Measurements from ENCODE around the gene OPCML.

OPCML gene

GRCh38 chr11:132544007-132544406 lies 988.3 kb downstream of the OPCML start:
- DNase-seq (ENCODE audit: low spot score): no peak

- DNase-seq (ENCODE audit: low spot score): no peak
These were observed 990.5 kb downstream of the OPCML start for GRCh38 chr11:132541794-132542193.

- no peak for DNase-seq (ENCODE audit: low spot score)
These were observed 991.7 kb downstream of the OPCML start for GRCh38 chr11:132540581-132540980.

GRCh38 chr11:132539590-132540368 lies 992.5 kb downstream of the OPCML start:
- no peak for DNase-seq (ENCODE audit: low spot score)

GRCh38 chr11:132538642-132539041 lies 993.7 kb downstream of the OPCML start:
- no peak for DNase-seq (ENCODE audit: low spot score)

GRCh38 chr11:132535830-132536229 lies 996.5 kb downstream of the OPCML start:
- no peak for DNase-seq (ENCODE audit: low spot score)

GRCh38 chr11:132531921-132532320 lies 1000.4 kb downstream of the OPCML start:
- DNase-seq (ENCODE audit: low spot score): no peak

GRCh38 chr11:132528181-132528580 lies 1004.1 kb downstream of the OPCML start:
- no peak for DNase-seq (ENCODE audit: low spot score)

- no peak for DNase-seq (ENCODE audit: low spot score)
These were observed 1008.4 kb downstream of the OPCML start for GRCh38 chr11:132523929-132524328.

- DNase-seq (ENCODE audit: low spot score): no peak
These were observed 1012.1 kb downstream of the OPCML start for GRCh38 chr11:132520199-132520598.

GRCh38 chr11:132519241-132519815 lies 1013.0 kb downstream of the OPCML start:
- DNase-seq (ENCODE audit: low spot score): no peak

GRCh38 chr11:132504501-132505041 lies 1027.7 kb downstream of the OPCML start:
- no peak for DNase-seq (ENCODE audit: low spot score)

GRCh38 chr11:132501356-132501755 lies 1030.9 kb downstream of the OPCML start:
- no peak for DNase-seq (ENCODE audit: low spot score)

- DNase-seq (ENCODE audit: low spot score): no peak
These were observed 1032.6 kb downstream of the OPCML start for GRCh38 chr11:132499661-132500060.

GRCh38 chr11:132496341-132496740 lies 1036.0 kb downstream of the OPCML start:
- DNase-seq (ENCODE audit: low spot score): no peak

- no peak for DNase-seq (ENCODE audit: low spot score)
These were observed 1038.5 kb downstream of the OPCML start for GRCh38 chr11:132493801-132494200.

GRCh38 chr11:132490978-132491377 lies 1041.3 kb downstream of the OPCML start:
- DNase-seq (ENCODE audit: low spot score): no peak

GRCh38 chr11:132486060-132486459 lies 1046.2 kb downstream of the OPCML start:
- DNase-seq (ENCODE audit: low spot score): no peak

GRCh38 chr11:132475026-132475425 lies 1057.3 kb downstream of the OPCML start:
- no peak for DNase-seq (ENCODE audit: low spot score)

GRCh38 chr11:132472411-132473172 lies 1059.7 kb downstream of the OPCML start:
- no peak for DNase-seq (ENCODE audit: low spot score)

- no peak for DNase-seq (ENCODE audit: low spot score)
These were observed 1060.8 kb downstream of the OPCML start for GRCh38 chr11:132471466-132471865.

- DNase-seq (ENCODE audit: low spot score): no peak
These were observed 1065.3 kb downstream of the OPCML start for GRCh38 chr11:132466983-132467382.

- DNase-seq (ENCODE audit: low spot score): no peak
These were observed 1067.4 kb downstream of the OPCML start for GRCh38 chr11:132464939-132465338.

Data from hematopoietic multipotent progenitor cell treated with erythropoietin and hydrocortisone succinate and interleukin-3 and kit ligand, for 17 days (in vitro differentiated cells).